Memory B cell (primary cell): ENCODE results near the gene SH3BP4.
A peak's percentile ranks its signal among the peaks of the same experiment; 100 is the strongest.
"Not testable (repeated sequence)": the region's sequence is repeated elsewhere in the genome, so short reads cannot be mapped to it uniquely, and the experiment has no call there.

Source experiments
- ATAC-seq: fragments of 150-1000 bp; cut with Tn5 transposase; 2 replicates; pipeline ENCODE4 v1.10.0; 2021; ENCODE audit warnings: low read depth, mild to moderate bottlenecking, moderate library complexity
- DNase-seq, 2 donors: peaks; one replicate each; pipeline ENCODE4 v3.0.0; 2022; ENCODE audit warnings: low spot score in 2 of 2
- H3K27ac Mint-ChIP-seq: one replicate; pipeline ENCODE4 v1.8.0; 2022; ENCODE audit warnings: mild to moderate bottlenecking, moderate library complexity, mixed read lengths
- H3K27me3 Mint-ChIP-seq: one replicate; pipeline ENCODE4 v1.8.0; 2022; ENCODE audit warnings: mixed read lengths
- H3K36me3 Mint-ChIP-seq: one replicate; pipeline ENCODE4 v1.8.0; 2022; ENCODE audit warnings: mild to moderate bottlenecking, mixed read lengths
- H3K4me1 Mint-ChIP-seq: one replicate; pipeline ENCODE4 v1.8.0; 2022; ENCODE audit warnings: mixed read lengths
- H3K4me3 Mint-ChIP-seq: one replicate; pipeline ENCODE4 v1.8.0; 2022; ENCODE audit warnings: mild to moderate bottlenecking, moderate library complexity, mixed read lengths
- H3K9me3 Mint-ChIP-seq: one replicate; pipeline ENCODE4 v1.8.0; 2022; ENCODE audit warnings: mixed read lengths

Gene SH3BP4

DNA sequence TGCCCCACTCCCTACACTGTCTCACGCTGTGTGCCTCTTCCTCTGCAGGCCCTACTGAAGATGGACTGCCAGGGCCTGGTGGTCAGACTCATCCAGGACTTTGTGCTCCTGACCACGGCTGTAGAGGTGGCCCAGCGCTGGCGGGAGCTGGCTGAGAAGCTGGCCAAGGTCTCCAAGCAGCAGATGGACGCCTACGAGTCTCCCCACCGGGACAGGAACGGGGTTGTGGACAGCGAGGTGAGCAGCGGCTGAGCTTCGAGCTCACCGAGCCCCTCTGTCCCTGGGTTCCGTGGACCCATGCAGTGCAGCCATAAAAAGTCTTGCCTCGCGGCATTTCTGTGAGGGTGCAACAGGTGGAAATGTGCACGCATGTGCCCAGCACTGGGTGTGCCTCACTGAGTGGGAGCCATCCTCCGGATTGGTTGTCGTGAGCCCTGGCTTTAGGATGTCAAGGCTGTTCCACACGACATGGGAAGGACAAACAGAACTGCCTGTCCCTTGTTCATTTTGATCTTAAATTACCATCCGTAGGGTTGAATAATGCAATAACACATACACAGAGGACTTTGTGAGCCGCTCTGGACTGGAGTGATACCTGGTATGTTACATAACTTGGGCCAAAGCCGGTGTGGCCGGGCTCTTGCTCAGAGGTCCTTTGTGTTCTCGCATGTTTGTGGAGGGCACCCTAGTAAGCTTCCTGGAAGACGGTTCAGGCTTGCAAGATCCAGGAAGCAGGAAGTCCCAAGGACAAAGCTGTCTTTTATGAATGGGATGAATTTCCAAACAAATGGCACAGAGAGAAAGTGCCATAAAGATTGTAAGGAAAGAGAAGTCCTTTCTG is 100.9 kb downstream of the SH3BP4 start:
- no peak overlapping the region for H3K27ac Mint-ChIP-seq
- DNase-seq (no peak), ATAC-seq (no peak)
- H3K36me3 Mint-ChIP-seq = no peaks in the 10 kb centered on the region
- H3K27me3 Mint-ChIP-seq = no peaks in the 10 kb centered on the region
- H3K4me1 Mint-ChIP-seq = peaks cover 31% of the 10 kb centered on the region
- H3K4me3 Mint-ChIP-seq = no peak overlapping the region
- no peaks in the 10 kb centered on the region for H3K9me3 Mint-ChIP-seq

DNA sequence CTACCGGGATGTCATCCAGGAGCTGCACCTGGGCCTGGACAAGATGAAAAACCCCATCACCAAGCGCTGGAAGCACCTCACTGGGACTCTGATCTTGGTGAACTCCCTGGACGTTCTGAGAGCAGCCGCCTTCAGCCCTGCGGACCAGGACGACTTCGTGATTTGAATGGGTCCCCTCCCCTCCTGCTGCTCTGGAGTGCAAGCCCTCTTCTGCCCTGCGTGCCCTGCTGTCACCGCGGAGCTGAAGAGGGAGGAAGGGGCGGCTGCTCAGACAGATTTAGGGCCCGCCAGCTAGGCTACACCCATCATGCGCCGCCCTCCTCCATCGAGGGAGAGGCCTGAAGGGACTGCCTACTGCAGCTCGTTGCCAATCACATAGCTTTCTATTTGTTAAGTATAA is 101.8 kb downstream of the SH3BP4 start:
- Mint-ChIP-seq H3K9me3 (no peaks in the 10 kb centered on the region), H3K27ac (no peak overlapping the region), H3K4me3 (no peak overlapping the region), H3K4me1 (peaks cover 25% of the 10 kb centered on the region), H3K27me3 (peaks cover 3% of the 10 kb centered on the region), H3K36me3 (no peaks in the 10 kb centered on the region)
- DNase-seq (no peak), ATAC-seq (no peak)

DNA sequence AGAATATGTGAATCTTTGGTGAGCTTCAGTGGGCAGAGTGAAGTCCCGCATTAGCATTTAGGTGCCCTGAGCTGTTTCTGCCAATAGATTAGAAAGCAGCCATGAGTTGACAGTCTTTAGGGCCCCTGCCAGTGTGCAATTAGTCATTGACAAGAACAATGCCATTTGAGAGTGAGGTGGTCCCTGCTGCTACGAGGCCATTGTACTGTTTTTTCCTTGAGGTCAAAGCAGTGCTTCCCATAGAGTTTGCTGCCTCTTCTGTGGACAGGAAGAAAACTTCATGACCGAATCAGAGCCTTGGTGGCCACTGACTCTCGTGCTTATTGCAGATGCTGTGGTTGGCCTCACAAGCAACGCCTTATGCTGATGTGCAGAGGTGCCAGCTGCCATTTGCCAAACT is 102.7 kb downstream of the SH3BP4 start:
- H3K4me1 Mint-ChIP-seq = peaks cover 22% of the 10 kb centered on the region
- no peak for DNase-seq
- no peaks in the 10 kb centered on the region for H3K36me3 Mint-ChIP-seq
- ATAC-seq = no peak
- H3K9me3 Mint-ChIP-seq = no peaks in the 10 kb centered on the region
- no peak overlapping the region for H3K4me3 Mint-ChIP-seq
- H3K27me3 Mint-ChIP-seq = peaks cover 8% of the 10 kb centered on the region
- no peak overlapping the region for H3K27ac Mint-ChIP-seq

DNA sequence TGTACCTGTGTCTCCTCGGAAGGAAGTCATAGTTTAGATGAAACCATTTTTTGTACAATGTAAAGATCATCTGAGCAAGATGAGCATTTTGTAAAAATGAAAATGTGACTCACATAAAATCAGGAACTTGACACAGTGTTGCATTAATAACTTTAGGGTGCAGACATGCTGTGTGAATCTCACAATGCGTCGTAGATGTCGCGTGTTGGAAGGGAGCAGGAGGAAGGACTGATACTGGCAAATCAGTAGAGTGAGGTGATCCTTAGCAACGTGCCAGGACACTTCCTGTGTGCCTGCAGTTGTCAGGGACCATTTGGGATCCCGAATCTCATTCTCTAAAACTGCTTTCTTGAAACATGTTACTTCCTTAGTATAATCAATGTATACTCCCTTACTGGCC is 103.1 kb downstream of the SH3BP4 start:
- DNase-seq (no peak), ATAC-seq (no peak)
- Mint-ChIP-seq H3K9me3 (no peaks in the 10 kb centered on the region), H3K4me3 (no peak overlapping the region), H3K27me3 (peaks cover 8% of the 10 kb centered on the region), H3K36me3 (no peaks in the 10 kb centered on the region), H3K4me1 (peaks cover 22% of the 10 kb centered on the region), H3K27ac (no peak overlapping the region)

DNA sequence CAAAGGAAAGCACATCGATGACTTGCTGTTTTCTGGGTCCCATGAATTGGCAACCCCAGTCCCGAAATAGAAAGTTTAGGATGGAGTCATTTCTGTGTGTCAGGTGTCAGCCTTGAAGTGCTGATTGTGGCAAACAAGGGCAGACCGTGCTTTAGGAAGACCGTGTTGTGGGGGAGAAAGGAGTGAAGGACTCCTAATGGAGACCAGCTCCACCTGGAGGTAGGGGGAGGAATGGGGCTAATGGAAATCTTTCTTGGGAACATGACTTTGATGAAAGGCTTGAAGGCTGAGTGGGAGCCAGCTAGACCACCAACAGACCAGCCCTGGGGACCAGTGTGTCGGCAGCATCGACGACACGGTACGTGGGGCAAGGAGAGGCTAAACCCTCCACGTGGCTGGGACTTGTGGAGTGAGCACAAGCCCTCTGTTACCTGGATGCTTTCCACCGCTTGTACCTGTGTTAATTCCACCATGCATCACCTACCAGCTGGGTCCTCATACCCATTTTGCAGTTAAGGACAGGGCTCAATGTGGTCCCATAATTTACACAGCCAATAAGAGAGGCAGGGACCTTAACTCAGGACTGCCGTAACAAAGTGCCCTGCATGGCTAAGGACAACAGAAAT is 104.2 kb downstream of the SH3BP4 start:
- H3K36me3 Mint-ChIP-seq = no peaks in the 10 kb centered on the region
- no peaks in the 10 kb centered on the region for H3K9me3 Mint-ChIP-seq
- no peak overlapping the region for H3K4me3 Mint-ChIP-seq
- DNase-seq (no peak), ATAC-seq (peak; percentile 27)
- no peak overlapping the region for H3K27ac Mint-ChIP-seq
- H3K4me1 Mint-ChIP-seq = peaks cover 22% of the 10 kb centered on the region
- H3K27me3 Mint-ChIP-seq = peaks cover 13% of the 10 kb centered on the region

DNA sequence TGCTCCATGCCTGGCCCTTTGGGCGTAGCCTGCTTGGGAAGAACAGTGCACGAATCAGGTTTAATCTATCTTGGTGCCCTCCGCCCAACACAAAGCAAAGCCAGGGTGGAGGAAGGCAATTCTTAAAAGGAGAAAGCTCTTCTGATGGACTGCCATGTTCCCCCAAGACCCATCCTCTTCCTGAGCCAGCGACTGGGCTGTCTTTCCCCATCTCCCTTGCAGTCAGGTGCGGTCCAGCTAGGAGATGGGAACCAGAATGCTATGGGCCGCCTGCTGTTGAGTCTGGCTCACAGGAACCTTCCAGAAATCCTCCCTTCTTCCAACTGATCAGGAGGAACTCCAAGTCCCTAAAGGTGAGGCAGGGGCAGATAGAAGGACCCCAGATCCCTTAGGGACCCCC is 105.0 kb downstream of the SH3BP4 start:
- no peak overlapping the region for H3K4me3 Mint-ChIP-seq
- no peak overlapping the region for H3K27ac Mint-ChIP-seq
- no peaks in the 10 kb centered on the region for H3K9me3 Mint-ChIP-seq
- ATAC-seq (no peak), DNase-seq (no peak)
- H3K36me3 Mint-ChIP-seq = no peaks in the 10 kb centered on the region
- peaks cover 17% of the 10 kb centered on the region for H3K4me1 Mint-ChIP-seq
- peaks cover 17% of the 10 kb centered on the region for H3K27me3 Mint-ChIP-seq

DNA sequence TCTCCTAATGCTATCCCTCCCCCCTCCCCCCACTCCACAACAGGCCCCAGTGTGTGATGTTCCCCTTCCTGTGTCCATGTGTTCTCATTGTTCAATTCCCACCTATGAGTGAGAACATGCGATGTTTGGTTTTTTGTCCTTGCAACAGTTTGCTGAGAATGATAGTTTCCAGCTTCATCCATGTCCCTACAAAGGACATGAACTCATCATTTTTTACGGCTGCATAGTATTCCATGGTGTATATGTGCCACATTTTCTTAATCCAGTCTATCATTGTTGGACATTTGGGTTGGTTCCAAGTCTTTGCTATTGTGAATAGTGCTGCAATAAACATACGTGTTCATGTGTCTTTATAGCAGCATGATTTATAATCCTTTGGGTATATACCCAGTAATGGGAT is 105.8 kb downstream of the SH3BP4 start:
- H3K36me3 Mint-ChIP-seq, DNase-seq, H3K4me3 Mint-ChIP-seq, H3K27ac Mint-ChIP-seq, ATAC-seq, H3K9me3 Mint-ChIP-seq: not testable (repeated sequence)
- Mint-ChIP-seq H3K4me1 (peaks cover 14% of the 10 kb centered on the region), H3K27me3 (peaks cover 20% of the 10 kb centered on the region)

DNA sequence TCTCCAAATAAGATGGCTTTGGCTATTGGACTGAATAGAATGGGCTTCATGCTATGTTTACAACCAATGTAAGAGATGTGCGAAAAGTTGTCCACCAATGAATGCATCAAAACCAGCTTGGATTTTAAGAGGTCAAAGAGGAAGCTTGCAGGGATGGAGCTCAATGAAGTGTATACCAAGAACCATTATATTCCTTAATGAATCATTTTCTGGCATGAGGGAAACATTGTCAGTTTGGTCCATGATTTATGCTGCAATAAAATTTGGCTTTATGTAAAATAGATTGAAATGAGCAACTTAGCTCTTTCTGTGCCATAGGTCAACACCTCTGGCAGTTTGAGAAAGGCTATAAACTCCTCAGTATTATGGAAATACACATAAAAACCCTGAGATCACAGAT is 107.3 kb downstream of the SH3BP4 start:
- peaks cover 14% of the 10 kb centered on the region for H3K4me1 Mint-ChIP-seq
- H3K36me3 Mint-ChIP-seq = no peaks in the 10 kb centered on the region
- ATAC-seq = no peak
- peaks cover 22% of the 10 kb centered on the region for H3K27me3 Mint-ChIP-seq
- no peaks in the 10 kb centered on the region for H3K9me3 Mint-ChIP-seq
- no peak overlapping the region for H3K27ac Mint-ChIP-seq
- no peak for DNase-seq
- H3K4me3 Mint-ChIP-seq = no peak overlapping the region

DNA sequence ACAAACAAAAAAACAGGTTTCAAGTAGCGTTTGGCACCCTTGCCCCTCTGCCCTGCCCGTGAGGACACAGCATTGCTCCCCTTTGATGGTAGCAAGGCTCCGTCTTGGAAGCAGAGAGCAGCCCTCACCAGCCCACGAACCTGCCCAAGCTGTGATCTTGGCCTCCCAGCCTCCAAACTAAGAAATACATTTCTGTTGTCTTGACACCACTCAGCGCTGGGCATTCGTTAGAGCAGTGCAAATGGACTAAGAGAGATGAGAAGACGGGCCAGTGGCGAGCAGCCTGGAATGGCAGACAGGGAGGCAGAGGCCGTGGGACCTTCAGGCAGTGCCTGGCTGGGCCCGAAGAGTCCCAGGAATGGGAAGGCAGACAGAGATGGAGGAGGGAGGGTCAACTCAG is 109.8 kb downstream of the SH3BP4 start:
- ATAC-seq (no peak), DNase-seq (no peak)
- Mint-ChIP-seq H3K9me3 (no peaks in the 10 kb centered on the region), H3K27ac (peak overlapping the region; percentile 8), H3K4me1 (no peaks in the 10 kb centered on the region), H3K4me3 (no peak overlapping the region), H3K27me3 (peaks cover 26% of the 10 kb centered on the region), H3K36me3 (no peaks in the 10 kb centered on the region)

DNA sequence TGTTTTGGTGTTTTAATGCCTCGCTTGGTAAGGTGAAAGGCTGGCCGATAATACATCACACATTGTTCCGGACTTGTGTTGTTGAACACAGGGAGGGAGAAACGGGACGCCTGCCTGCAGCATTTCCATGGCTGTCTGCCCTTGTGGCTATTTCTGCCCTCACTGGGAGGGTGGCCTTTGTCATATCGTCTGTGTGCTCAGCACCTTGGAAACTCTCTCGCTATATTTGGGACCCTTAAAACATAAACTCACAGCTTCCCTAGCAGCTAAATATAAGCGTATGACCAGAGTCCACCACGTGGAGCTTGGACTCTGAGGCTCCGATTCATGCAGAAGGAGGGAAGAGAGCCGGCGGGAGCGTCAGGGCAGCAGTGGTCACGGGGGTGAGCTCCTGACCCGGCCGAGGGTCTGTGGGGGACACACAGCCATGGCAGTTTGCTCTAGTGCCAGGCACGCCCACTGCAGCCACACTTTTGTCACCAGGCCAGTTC is 111.7 kb downstream of the SH3BP4 start:
- no peak for DNase-seq
- H3K36me3 Mint-ChIP-seq = no peaks in the 10 kb centered on the region
- ATAC-seq = no peak
- H3K27me3 Mint-ChIP-seq = peaks cover 24% of the 10 kb centered on the region
- H3K4me3 Mint-ChIP-seq = no peak overlapping the region
- H3K27ac Mint-ChIP-seq = no peak overlapping the region
- H3K4me1 Mint-ChIP-seq = no peaks in the 10 kb centered on the region
- peaks cover under 1% of the 10 kb centered on the region for H3K9me3 Mint-ChIP-seq

DNA sequence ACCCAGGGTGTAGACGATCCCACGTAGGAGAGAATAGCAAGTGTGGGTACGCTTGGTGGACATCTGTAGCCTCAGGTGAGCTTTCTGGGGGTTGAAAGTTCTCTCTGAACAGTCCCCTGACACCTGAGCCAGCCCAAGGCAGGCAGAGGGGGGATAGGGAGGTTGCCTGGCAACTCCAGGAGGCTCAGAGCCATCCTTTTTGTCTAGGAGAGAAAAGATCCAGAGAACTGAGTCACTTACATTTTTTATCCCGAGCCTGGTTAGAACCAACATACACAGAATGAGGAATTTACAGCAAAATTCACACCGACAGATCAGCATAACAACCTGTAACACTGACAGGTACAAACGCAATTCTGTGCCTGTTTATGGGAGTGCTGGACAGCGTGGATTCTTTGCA is 113.2 kb downstream of the SH3BP4 start:
- Mint-ChIP-seq H3K4me1 (no peaks in the 10 kb centered on the region), H3K36me3 (no peaks in the 10 kb centered on the region)
- ATAC-seq = no peak

DNA sequence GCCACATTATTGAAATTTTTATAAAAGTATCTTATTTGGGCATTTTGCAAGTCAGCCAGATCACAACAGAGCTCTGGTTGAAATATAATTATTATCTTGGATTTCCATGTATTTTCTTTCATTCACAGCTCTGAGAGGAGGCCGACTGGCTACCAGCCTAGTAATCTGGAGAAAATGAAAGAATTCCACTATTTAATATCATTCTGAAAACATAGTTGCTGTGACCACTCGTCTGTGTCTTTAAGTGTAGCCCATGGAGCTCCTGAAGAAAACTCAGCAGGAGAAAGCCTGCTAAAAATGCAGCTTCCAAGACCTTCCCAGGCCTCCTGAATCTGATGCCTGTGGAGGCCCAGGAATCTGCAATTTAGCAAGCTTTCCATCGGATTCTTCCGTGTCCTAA is 114.7 kb downstream of the SH3BP4 start:
- peaks cover 14% of the 10 kb centered on the region for H3K27me3 Mint-ChIP-seq

More for the DNA sequence above, 113.2 kb downstream of the SH3BP4 start:
- DNase-seq = no peak
- peaks cover 4% of the 10 kb centered on the region for H3K9me3 Mint-ChIP-seq
- H3K27me3 Mint-ChIP-seq = peaks cover 17% of the 10 kb centered on the region
- no peak overlapping the region for H3K27ac Mint-ChIP-seq
- no peak overlapping the region for H3K4me3 Mint-ChIP-seq

DNA sequence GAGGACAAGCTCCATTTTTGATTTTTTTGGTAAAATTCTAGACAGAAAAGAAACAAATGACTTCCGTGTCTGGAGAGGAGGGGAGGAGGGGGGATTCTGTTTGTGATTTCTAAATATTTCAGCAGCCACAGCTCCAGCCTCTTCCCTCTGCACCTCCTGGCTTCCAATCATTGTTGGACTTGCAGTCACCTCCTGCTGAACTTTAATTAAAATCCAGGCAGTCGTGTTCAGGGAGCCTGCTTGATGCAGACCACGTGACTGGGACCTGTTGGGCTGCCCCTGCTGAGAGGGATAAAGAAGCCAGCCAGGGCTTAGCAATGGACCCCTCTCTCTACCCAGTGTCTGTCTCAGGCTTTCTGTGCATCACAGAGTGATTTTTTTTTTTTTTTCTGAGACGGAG is 115.1 kb downstream of the SH3BP4 start:
- peaks cover 10% of the 10 kb centered on the region for H3K27me3 Mint-ChIP-seq
- peaks cover 7% of the 10 kb centered on the region for H3K9me3 Mint-ChIP-seq
- H3K4me1 Mint-ChIP-seq = no peaks in the 10 kb centered on the region
- no peak overlapping the region for H3K4me3 Mint-ChIP-seq
- no peak for ATAC-seq
- no peaks in the 10 kb centered on the region for H3K36me3 Mint-ChIP-seq
- H3K27ac Mint-ChIP-seq = no peak overlapping the region
- DNase-seq = no peak

More for the DNA sequence above, 114.7 kb downstream of the SH3BP4 start:
- Mint-ChIP-seq H3K27ac (no peak overlapping the region), H3K36me3 (no peaks in the 10 kb centered on the region), H3K4me1 (no peaks in the 10 kb centered on the region), H3K9me3 (peaks cover 7% of the 10 kb centered on the region), H3K4me3 (no peak overlapping the region)
- no peak for ATAC-seq
- DNase-seq = no peak

DNA sequence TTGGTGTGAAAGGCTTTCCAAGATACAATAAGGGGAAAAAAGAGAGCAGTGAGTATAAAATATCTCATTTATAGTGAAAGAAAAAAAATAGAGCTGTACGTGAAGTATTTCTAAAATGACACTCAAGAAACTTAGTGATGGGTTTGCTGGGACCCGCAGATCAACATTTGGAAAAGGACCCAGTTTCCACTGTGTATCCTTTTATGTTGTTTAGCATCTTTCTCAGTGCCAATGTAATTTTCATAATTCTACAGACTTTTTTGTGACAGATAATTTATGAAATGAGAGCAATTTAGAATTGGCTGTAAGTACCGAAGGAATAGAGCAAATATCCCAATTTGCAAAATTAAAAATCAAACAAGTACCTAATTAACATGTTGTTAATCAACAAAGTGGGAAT is 116.9 kb downstream of the SH3BP4 start:
- H3K27me3 Mint-ChIP-seq = peaks cover 8% of the 10 kb centered on the region
- H3K36me3 Mint-ChIP-seq = no peaks in the 10 kb centered on the region
- no peak overlapping the region for H3K4me3 Mint-ChIP-seq
- H3K9me3 Mint-ChIP-seq = peaks cover 7% of the 10 kb centered on the region
- no peak overlapping the region for H3K27ac Mint-ChIP-seq
- ATAC-seq (no peak), DNase-seq (no peak)
- no peaks in the 10 kb centered on the region for H3K4me1 Mint-ChIP-seq
